ENCODE data around the gene SH2D4B. TPM values are rescaled to one million over a fixed set of nuclear protein-coding genes. Genes with fewer than 3 reads are reported as not detected.
A peak's percentile ranks its signal among the peaks of the same experiment; 100 is the strongest.

The SH2D4B gene
- total RNA-seq, 1 donor from 2014 or later = not detected

GRCh38 chr10:80583685-80584084, 46.0 kb downstream of the SH2D4B start:
- DNase-seq (ENCODE audit: low read depth) = no peak
- TF ChIP-seq, protein P1, sequence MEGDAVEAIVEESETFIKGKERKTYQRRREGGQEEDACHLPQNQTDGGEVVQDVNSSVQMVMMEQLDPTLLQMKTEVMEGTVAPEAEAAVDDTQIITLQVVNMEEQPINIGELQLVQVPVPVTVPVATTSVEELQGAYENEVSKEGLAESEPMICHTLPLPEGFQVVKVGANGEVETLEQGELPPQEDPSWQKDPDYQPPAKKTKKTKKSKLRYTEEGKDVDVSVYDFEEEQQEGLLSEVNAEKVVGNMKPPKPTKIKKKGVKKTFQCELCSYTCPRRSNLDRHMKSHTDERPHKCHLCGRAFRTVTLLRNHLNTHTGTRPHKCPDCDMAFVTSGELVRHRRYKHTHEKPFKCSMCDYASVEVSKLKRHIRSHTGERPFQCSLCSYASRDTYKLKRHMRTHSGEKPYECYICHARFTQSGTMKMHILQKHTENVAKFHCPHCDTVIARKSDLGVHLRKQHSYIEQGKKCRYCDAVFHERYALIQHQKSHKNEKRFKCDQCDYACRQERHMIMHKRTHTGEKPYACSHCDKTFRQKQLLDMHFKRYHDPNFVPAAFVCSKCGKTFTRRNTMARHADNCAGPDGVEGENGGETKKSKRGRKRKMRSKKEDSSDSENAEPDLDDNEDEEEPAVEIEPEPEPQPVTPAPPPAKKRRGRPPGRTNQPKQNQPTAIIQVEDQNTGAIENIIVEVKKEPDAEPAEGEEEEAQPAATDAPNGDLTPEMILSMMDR (conservative IDR thresholded peaks at IDR 0.05; ENCODE audit: low read depth, low read length) = no peak

GRCh38 chr10:80585812-80586211, 48.1 kb downstream of the SH2D4B start:
- DNase-seq (ENCODE audit: low read depth) = no peak
- H3K4me3 ChIP-seq (ENCODE audit: low read depth, low read length) = no peak overlapping the region
- TF ChIP-seq, protein P1 (conservative IDR thresholded peaks at IDR 0.05; ENCODE audit: low read depth, low read length) = no peak

More at GRCh38 chr10:80583685-80584084, 46.0 kb downstream of the SH2D4B start:
- H3K4me3 ChIP-seq (ENCODE audit: low read depth, low read length) = no peak overlapping the region

GRCh38 chr10:80588546-80588945, 50.8 kb downstream of the SH2D4B start:
- DNase-seq (ENCODE audit: low read depth) = no peak
- TF ChIP-seq, protein P1 (conservative IDR thresholded peaks at IDR 0.05; ENCODE audit: low read depth, low read length) = no peak
- H3K4me3 ChIP-seq (ENCODE audit: low read depth, low read length) = no peak overlapping the region

DNA sequence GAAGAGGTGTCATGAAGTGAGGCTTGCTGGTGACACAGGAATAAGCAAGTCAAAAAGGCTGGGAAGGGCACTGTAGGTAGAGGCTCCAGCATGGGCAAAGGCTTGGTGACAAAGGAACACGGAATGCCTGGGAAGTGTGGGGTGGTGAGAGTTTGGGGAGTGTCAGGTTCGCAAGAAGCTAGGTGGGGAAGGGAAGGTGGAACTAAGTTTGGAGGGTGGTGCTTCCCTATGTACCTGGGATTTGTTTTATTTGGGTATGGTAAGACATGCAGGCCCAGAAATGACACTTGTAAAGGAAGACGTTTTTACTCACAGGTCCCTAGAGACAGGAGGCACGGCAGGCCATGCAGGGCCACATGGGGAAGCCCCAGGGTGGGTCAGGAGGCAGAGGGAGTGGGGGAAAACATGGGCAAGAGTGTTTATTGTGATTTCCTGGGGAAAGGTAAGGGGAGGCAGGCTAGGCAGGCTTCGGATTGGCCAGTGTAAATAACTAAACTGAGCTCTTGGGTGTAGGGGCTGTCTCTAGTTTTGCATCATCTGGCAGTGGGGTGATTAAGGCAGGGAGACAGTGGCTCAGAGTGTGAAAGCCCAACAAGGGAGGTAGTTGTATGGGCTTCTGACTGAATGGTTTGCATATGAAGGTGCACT, 52.1 kb downstream of the SH2D4B start:
- H3K4me3 ChIP-seq (ENCODE audit: low read depth, low read length) = no peak overlapping the region
- no peak for DNase-seq (ENCODE audit: low read depth)
- TF ChIP-seq, protein P1 (conservative IDR thresholded peaks at IDR 0.05; ENCODE audit: low read depth, low read length) = no peak

- TF ChIP-seq, protein P1 (conservative IDR thresholded peaks at IDR 0.05; ENCODE audit: low read depth, low read length) = no peak
- no peak overlapping the region for H3K4me3 ChIP-seq (ENCODE audit: low read depth, low read length)
- no peak for DNase-seq (ENCODE audit: low read depth)
Observed at GRCh38 chr10:80590585-80591125, 53.0 kb downstream of the SH2D4B start.

- no peak overlapping the region for H3K4me3 ChIP-seq (ENCODE audit: low read depth, low read length)
- DNase-seq (ENCODE audit: low read depth) = no peak
- TF ChIP-seq, protein P1 (conservative IDR thresholded peaks at IDR 0.05; ENCODE audit: low read depth, low read length) = peak; percentile 89
Observed at GRCh38 chr10:80596391-80597257, 58.9 kb downstream of the SH2D4B start.

Data from epithelial cell of proximal tubule (primary cell).